WTC11 (cell line): ENCODE measurements around the gene SSH3.

Experiments
- CDX4 ChIP-seq: fragments of 250-450 bp; sonication (Bioruptor Pico); IDR thresholded peaks from 2 replicates; pipeline ENCODE4 v1.9.0; 2021; ENCODE audit warnings: moderate library complexity, mild to moderate bottlenecking, inconsistent platforms, borderline replicate concordance
- CREB1 ChIP-seq: sonication (generic); formaldehyde crosslinking; IDR thresholded peaks from 2 replicates; pipeline ENCODE4 v1.8.0; 2023; ENCODE audit warnings: mild to moderate bottlenecking, missing genetic modification reagents
- FOXK1 ChIP-seq: sonication (generic); formaldehyde crosslinking; IDR thresholded peaks from 2 replicates; pipeline ENCODE4 v1.8.0; 2022; ENCODE audit warnings: mild to moderate bottlenecking, moderate library complexity, missing genetic modification reagents
- NFE2L1 ChIP-seq: sonication (generic); formaldehyde crosslinking; IDR thresholded peaks from 2 replicates; pipeline ENCODE4 v1.8.1; 2023; ENCODE audit warnings: missing genetic modification reagents
- TEAD4 ChIP-seq: sonication (generic); formaldehyde crosslinking; IDR thresholded peaks from 2 replicates; pipeline ENCODE4 v1.8.0; 2022; ENCODE audit warnings: mild to moderate bottlenecking, missing genetic modification reagents
- USF1 ChIP-seq: sonication (generic); formaldehyde crosslinking; IDR thresholded peaks from 2 replicates; pipeline ENCODE4 v1.8.0; 2022; ENCODE audit warnings: mild to moderate bottlenecking, missing genetic modification reagents
- ZNF219 ChIP-seq: sonication (generic); formaldehyde crosslinking; IDR thresholded peaks from 2 replicates; pipeline ENCODE4 v1.8.0; 2023; ENCODE audit warnings: missing genetic modification reagents, mild to moderate bottlenecking, borderline replicate concordance
- TF ChIP-seq, protein P1 (sequence below): fragments of 200-600 bp; IDR thresholded peaks from 2 replicates; pipeline ENCODE4 v1.8.0; 2022; ENCODE audit warnings: antibody characterized with exemption
- TF ChIP-seq, protein P2 (sequence below): sonication (generic); formaldehyde crosslinking; IDR thresholded peaks from 2 replicates; pipeline ENCODE4 v1.8.0; 2022; ENCODE audit warnings: mild to moderate bottlenecking, missing genetic modification reagents
- TF ChIP-seq, protein P3 (sequence below): sonication (generic); formaldehyde crosslinking; IDR thresholded peaks from 2 replicates; pipeline ENCODE4 v1.8.1; 2022; ENCODE audit warnings: low read depth, mild to moderate bottlenecking, moderate library complexity, missing genetic modification reagents, borderline replicate concordance
- TF ChIP-seq, protein P4 (sequence below): fragments of 250-450 bp; sonication (Bioruptor Pico); IDR thresholded peaks from 2 replicates; pipeline ENCODE4 v2.1.2; 2022; ENCODE audit warnings: mild to moderate bottlenecking, moderate library complexity
- TF ChIP-seq, protein P5 (sequence below): sonication (generic); formaldehyde crosslinking; IDR thresholded peaks from 2 replicates; pipeline ENCODE4 v1.8.1; 2022; ENCODE audit warnings: low read depth, missing genetic modification reagents, borderline replicate concordance
- TF ChIP-seq, protein P6 (sequence below): sonication (generic); formaldehyde crosslinking; IDR thresholded peaks from 2 replicates; pipeline ENCODE4 v1.8.1; 2022; ENCODE audit warnings: missing genetic modification reagents, borderline replicate concordance

GRCh38 chr11:67268081-67268961, 35.0 kb upstream of the SSH3 start:
- TF ChIP-seq TEAD4 (CRISPR knock-in tag): no peak
- TF ChIP-seq, protein P1, sequence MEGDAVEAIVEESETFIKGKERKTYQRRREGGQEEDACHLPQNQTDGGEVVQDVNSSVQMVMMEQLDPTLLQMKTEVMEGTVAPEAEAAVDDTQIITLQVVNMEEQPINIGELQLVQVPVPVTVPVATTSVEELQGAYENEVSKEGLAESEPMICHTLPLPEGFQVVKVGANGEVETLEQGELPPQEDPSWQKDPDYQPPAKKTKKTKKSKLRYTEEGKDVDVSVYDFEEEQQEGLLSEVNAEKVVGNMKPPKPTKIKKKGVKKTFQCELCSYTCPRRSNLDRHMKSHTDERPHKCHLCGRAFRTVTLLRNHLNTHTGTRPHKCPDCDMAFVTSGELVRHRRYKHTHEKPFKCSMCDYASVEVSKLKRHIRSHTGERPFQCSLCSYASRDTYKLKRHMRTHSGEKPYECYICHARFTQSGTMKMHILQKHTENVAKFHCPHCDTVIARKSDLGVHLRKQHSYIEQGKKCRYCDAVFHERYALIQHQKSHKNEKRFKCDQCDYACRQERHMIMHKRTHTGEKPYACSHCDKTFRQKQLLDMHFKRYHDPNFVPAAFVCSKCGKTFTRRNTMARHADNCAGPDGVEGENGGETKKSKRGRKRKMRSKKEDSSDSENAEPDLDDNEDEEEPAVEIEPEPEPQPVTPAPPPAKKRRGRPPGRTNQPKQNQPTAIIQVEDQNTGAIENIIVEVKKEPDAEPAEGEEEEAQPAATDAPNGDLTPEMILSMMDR: no peak
- no peak for TF ChIP-seq USF1 (CRISPR knock-in tag)
- no peak for TF ChIP-seq CREB1 (CRISPR knock-in tag)
- TF ChIP-seq, protein P2, sequence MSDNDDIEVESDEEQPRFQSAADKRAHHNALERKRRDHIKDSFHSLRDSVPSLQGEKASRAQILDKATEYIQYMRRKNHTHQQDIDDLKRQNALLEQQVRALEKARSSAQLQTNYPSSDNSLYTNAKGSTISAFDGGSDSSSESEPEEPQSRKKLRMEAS (CRISPR knock-in tag): no peak
- TF ChIP-seq CDX4 (CRISPR knock-in tag): no peak
- TF ChIP-seq, protein P3, sequence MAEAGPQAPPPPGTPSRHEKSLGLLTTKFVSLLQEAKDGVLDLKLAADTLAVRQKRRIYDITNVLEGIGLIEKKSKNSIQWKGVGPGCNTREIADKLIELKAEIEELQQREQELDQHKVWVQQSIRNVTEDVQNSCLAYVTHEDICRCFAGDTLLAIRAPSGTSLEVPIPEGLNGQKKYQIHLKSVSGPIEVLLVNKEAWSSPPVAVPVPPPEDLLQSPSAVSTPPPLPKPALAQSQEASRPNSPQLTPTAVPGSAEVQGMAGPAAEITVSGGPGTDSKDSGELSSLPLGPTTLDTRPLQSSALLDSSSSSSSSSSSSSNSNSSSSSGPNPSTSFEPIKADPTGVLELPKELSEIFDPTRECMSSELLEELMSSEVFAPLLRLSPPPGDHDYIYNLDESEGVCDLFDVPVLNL: no peak
- TF ChIP-seq, protein P4, sequence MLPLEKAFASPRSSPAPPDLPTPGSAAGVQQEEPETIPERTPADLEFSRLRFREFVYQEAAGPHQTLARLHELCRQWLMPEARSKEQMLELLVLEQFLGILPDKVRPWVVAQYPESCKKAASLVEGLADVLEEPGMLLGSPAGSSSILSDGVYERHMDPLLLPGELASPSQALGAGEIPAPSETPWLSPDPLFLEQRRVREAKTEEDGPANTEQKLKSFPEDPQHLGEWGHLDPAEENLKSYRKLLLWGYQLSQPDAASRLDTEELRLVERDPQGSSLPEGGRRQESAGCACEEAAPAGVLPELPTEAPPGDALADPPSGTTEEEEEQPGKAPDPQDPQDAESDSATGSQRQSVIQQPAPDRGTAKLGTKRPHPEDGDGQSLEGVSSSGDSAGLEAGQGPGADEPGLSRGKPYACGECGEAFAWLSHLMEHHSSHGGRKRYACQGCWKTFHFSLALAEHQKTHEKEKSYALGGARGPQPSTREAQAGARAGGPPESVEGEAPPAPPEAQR (CRISPR knock-in tag): no peak
- TF ChIP-seq ZNF219 (CRISPR knock-in tag): no peak
- TF ChIP-seq FOXK1 (CRISPR knock-in tag): no peak
- TF ChIP-seq NFE2L1: no peak
- TF ChIP-seq, protein P5, sequence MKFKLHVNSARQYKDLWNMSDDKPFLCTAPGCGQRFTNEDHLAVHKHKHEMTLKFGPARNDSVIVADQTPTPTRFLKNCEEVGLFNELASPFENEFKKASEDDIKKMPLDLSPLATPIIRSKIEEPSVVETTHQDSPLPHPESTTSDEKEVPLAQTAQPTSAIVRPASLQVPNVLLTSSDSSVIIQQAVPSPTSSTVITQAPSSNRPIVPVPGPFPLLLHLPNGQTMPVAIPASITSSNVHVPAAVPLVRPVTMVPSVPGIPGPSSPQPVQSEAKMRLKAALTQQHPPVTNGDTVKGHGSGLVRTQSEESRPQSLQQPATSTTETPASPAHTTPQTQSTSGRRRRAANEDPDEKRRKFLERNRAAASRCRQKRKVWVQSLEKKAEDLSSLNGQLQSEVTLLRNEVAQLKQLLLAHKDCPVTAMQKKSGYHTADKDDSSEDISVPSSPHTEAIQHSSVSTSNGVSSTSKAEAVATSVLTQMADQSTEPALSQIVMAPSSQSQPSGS (CRISPR knock-in tag): no peak
- TF ChIP-seq, protein P6, sequence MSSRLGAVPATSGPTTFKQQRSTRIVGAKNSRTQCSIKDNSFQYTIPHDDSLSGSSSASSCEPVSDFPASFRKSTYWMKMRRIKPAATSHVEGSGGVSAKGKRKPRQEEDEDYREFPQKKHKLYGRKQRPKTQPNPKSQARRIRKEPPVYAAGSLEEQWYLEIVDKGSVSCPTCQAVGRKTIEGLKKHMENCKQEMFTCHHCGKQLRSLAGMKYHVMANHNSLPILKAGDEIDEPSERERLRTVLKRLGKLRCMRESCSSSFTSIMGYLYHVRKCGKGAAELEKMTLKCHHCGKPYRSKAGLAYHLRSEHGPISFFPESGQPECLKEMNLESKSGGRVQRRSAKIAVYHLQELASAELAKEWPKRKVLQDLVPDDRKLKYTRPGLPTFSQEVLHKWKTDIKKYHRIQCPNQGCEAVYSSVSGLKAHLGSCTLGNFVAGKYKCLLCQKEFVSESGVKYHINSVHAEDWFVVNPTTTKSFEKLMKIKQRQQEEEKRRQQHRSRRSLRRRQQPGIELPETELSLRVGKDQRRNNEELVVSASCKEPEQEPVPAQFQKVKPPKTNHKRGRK (CRISPR knock-in tag): no peak
